ENCODE results near the gene CDCP2. TPM values are rescaled to one million over a fixed set of nuclear protein-coding genes. Genes with fewer than 3 reads are reported as not detected.

Gene CDCP2
- total and polyA plus RNA-seq, 2 experiments from 2014 or later: not detected

DNA sequence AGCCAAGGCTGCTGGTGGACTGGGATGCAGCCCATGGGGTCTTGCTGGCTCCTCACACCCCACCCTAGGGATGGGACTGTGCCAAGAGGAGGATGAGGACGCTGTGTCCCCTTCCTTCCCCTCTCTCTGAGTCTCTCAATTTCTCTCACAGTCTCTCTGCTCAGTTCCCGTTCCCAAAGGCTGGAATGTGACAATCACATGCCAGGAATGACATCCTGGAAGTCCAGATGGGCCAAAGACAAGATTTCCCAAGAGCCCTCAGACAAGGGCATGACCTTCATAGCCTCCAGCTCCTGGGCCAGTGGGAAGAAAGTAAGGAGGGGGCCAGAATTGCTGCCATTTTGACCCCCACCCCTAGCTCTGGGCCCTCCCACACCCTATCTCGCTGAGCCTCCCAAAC is 7.6 kb upstream of the CDCP2 start:
- Histone ChIP-seq H3K4me2 (no peak overlapping the region), H3K9me3 (ENCODE audit: low read depth) (no peaks in the 10 kb centered on the region), H3K4me3 (no peak overlapping the region), H3K36me3 (replicated peaks; ENCODE audit: insufficient read depth, low read depth) (no peaks in the 10 kb centered on the region), H2AFZ (no peak overlapping the region), H3K4me1 (ENCODE audit: insufficient read depth) (no peaks in the 10 kb centered on the region), H3K27me3 (no peaks in the 10 kb centered on the region), H3K27ac (no peak overlapping the region), H4K20me1 (ENCODE audit: insufficient read depth, poor library complexity, severe bottlenecking) (no peaks in the 10 kb centered on the region), H3K9me2 (replicated peaks; ENCODE audit: insufficient read depth) (no peaks in the 10 kb centered on the region), H3K79me2 (no peaks in the 10 kb centered on the region)
- DNase-seq (ENCODE audit: low spot score): no peak
- 75% methylated on average over 3 of the region's 3 CpGs for WGBS (ENCODE audit: low lambda C conversion rate, missing lambda C conversion rate)
- no peak for TF ChIP-seq EZH2 (IDR thresholded peaks at IDR 0.05; ENCODE audit: borderline replicate concordance)
- TF ChIP-seq EZH2phosphoT487 (IDR thresholded peaks at IDR 0.05; ENCODE audit: low read depth, severe bottlenecking, unreplicated experiment): no peak
- TF ChIP-seq, protein P1, sequence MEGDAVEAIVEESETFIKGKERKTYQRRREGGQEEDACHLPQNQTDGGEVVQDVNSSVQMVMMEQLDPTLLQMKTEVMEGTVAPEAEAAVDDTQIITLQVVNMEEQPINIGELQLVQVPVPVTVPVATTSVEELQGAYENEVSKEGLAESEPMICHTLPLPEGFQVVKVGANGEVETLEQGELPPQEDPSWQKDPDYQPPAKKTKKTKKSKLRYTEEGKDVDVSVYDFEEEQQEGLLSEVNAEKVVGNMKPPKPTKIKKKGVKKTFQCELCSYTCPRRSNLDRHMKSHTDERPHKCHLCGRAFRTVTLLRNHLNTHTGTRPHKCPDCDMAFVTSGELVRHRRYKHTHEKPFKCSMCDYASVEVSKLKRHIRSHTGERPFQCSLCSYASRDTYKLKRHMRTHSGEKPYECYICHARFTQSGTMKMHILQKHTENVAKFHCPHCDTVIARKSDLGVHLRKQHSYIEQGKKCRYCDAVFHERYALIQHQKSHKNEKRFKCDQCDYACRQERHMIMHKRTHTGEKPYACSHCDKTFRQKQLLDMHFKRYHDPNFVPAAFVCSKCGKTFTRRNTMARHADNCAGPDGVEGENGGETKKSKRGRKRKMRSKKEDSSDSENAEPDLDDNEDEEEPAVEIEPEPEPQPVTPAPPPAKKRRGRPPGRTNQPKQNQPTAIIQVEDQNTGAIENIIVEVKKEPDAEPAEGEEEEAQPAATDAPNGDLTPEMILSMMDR (IDR thresholded peaks at IDR 0.05; ENCODE audit: poor library complexity): no peak

DNA sequence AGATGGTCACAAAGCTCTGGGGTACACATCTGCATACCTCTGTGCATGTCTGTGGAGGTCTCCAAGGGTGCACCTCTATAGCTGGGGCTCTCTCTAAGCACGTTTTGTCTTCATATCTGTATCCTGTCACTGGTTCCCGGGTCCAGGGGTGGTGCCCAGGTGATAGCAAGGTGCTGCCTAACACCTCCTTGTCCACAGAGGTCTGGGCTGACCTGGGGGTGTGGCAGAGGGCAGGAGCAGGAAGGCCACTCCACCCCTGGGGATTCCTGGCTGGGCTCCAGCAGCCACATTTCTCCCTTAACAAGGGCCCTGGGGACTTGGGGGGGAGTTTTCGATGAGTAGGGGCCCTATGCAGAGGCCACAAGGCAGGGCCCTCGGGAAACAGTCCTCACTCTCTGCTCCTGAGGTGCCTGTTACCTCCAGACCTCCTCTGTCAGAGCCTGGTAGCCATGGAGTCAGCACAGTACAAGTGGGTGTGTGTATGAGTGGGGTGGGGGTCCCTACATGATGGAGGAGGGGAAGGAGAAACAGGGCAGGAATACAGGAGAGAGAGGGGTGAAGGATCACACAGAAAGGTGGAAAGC is 7.0 kb upstream of the CDCP2 start:
- 80% methylated on average over 4 of the region's 4 CpGs for WGBS (ENCODE audit: low lambda C conversion rate, missing lambda C conversion rate)
- Histone ChIP-seq H3K4me3 (no peak overlapping the region), H3K27me3 (no peaks in the 10 kb centered on the region), H4K20me1 (ENCODE audit: insufficient read depth, poor library complexity, severe bottlenecking) (no peaks in the 10 kb centered on the region), H3K4me1 (ENCODE audit: insufficient read depth) (no peaks in the 10 kb centered on the region), H3K36me3 (replicated peaks; ENCODE audit: insufficient read depth, low read depth) (no peaks in the 10 kb centered on the region), H3K4me2 (no peak overlapping the region), H3K79me2 (no peaks in the 10 kb centered on the region), H3K9me2 (replicated peaks; ENCODE audit: insufficient read depth) (no peaks in the 10 kb centered on the region), H2AFZ (no peak overlapping the region), H3K9me3 (ENCODE audit: low read depth) (no peaks in the 10 kb centered on the region), H3K27ac (no peak overlapping the region)
- no peak for DNase-seq (ENCODE audit: low spot score)
- TF ChIP-seq, protein P1 (IDR thresholded peaks at IDR 0.05; ENCODE audit: poor library complexity): no peak
- TF ChIP-seq EZH2 (IDR thresholded peaks at IDR 0.05; ENCODE audit: borderline replicate concordance): no peak
- TF ChIP-seq EZH2phosphoT487 (IDR thresholded peaks at IDR 0.05; ENCODE audit: low read depth, severe bottlenecking, unreplicated experiment): no peak

DNA sequence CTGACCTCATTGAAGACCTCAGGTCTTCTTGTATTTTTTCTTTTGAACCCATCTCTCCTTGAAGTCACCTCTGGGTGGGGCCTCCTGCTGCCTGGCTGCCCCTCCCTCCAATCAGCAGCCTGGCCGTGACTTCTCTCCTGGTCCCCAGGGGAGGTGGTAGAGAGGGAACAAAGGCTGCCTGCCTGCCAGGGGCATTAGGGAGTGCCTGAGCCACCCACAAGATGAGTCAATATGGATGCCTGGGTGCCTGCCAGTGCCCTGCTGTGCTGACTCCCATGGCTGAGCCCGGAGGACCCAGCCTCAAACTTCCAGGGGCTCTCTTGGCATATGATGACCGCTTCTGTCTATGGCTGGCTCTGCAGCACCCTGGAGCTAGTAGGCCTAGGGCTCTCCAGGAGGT is 5.3 kb upstream of the CDCP2 start:
- Histone ChIP-seq H3K79me2 (no peaks in the 10 kb centered on the region), H4K20me1 (ENCODE audit: insufficient read depth, poor library complexity, severe bottlenecking) (no peaks in the 10 kb centered on the region), H3K4me1 (ENCODE audit: insufficient read depth) (no peaks in the 10 kb centered on the region), H3K4me2 (no peak overlapping the region), H3K27ac (no peak overlapping the region), H3K9me3 (ENCODE audit: low read depth) (no peaks in the 10 kb centered on the region), H3K4me3 (no peak overlapping the region), H3K9me2 (replicated peaks; ENCODE audit: insufficient read depth) (no peaks in the 10 kb centered on the region), H3K27me3 (no peaks in the 10 kb centered on the region), H2AFZ (no peak overlapping the region), H3K36me3 (replicated peaks; ENCODE audit: insufficient read depth, low read depth) (no peaks in the 10 kb centered on the region)
- TF ChIP-seq EZH2 (IDR thresholded peaks at IDR 0.05; ENCODE audit: borderline replicate concordance): no peak
- TF ChIP-seq EZH2phosphoT487 (IDR thresholded peaks at IDR 0.05; ENCODE audit: low read depth, severe bottlenecking, unreplicated experiment): no peak
- TF ChIP-seq, protein P1 (IDR thresholded peaks at IDR 0.05; ENCODE audit: poor library complexity): no peak
- WGBS (ENCODE audit: low lambda C conversion rate, missing lambda C conversion rate): 83% methylated on average over 3 of the region's 3 CpGs
- no peak for DNase-seq (ENCODE audit: low spot score)

Data from hepatocyte (in vitro differentiated cells).